NB4 (cell line): ENCODE measurements around the gene AP4B1.

Source experiments
- DNase-seq: peaks from one replicate; pipeline ENCODE4 v3.0.0; 2010; ENCODE audit warnings: low read depth
- H3K4me3 ChIP-seq: one replicate; pipeline ENCODE4 v1.5.1; 2011; ENCODE audit warnings: mild to moderate bottlenecking, low read depth, low read length, moderate library complexity
- CTCF ChIP-seq: IDR thresholded peaks from one replicate; pipeline ENCODE4 v1.5.1; 2012; ENCODE audit warnings: low read depth, low read length
- MAX ChIP-seq: IDR thresholded peaks from 2 replicates; pipeline ENCODE4 v1.6.1; 2011; ENCODE audit warnings: low read depth, low read length
- MYC ChIP-seq: IDR thresholded peaks from 2 replicates; pipeline ENCODE4 v1.6.1; 2011; ENCODE audit warnings: low read depth, low read length
- POLR2A ChIP-seq: IDR thresholded peaks from 2 replicates; pipeline ENCODE4 v1.6.1; 2011; ENCODE audit warnings: mild to moderate bottlenecking; ENCODE audit not compliant: insufficient read length; ENCODE audit errors: extremely low read depth

AP4B1 gene

GRCh38 chr1:113859478-113860175 is 45.0 kb downstream of the AP4B1 start:
- peak; percentile 51 for DNase-seq
- H3K4me3 ChIP-seq, result no peak overlapping the region
- TF ChIP-seq POLR2A, result no peak

- TF ChIP-seq MYC (no peak), CTCF (no peak), MAX (no peak), POLR2A (no peak)
- H3K4me3 ChIP-seq, result no peak overlapping the region
- no peak for DNase-seq
Measured at GRCh38 chr1:113858982-113859381, 45.6 kb downstream of the AP4B1 start.

- TF ChIP-seq POLR2A, result no peak
- no peak for TF ChIP-seq MYC
- TF ChIP-seq MAX, result no peak
- no peak for TF ChIP-seq CTCF
- no peak overlapping the region for H3K4me3 ChIP-seq
- DNase-seq, result no peak
Measured at GRCh38 chr1:113858418-113858817, 46.2 kb downstream of the AP4B1 start.

GRCh38 chr1:113857776-113858175 is 46.8 kb downstream of the AP4B1 start:
- TF ChIP-seq MYC (no peak), CTCF (no peak), MAX (no peak), POLR2A (no peak)
- DNase-seq, result no peak
- H3K4me3 ChIP-seq, result no peak overlapping the region

GRCh38 chr1:113856401-113856790 is 48.2 kb downstream of the AP4B1 start:
- TF ChIP-seq MYC (no peak), MAX (no peak), CTCF (no peak), POLR2A (no peak)
- no peak for DNase-seq
- no peak overlapping the region for H3K4me3 ChIP-seq

GRCh38 chr1:113855630-113856400 is 48.8 kb downstream of the AP4B1 start:
- H3K4me3 ChIP-seq, result no peak overlapping the region
- DNase-seq, result no peak
- TF ChIP-seq POLR2A, result no peak
- no peak for TF ChIP-seq MAX
